HFF-Myc (cell line): ENCODE results near the gene IGF2BP3.

Experiments used
- DNase-seq: peaks from one replicate; pipeline ENCODE4 v3.0.0-alpha.2; 2011; ENCODE audit warnings: low read depth; ENCODE audit errors: extremely low read depth
- H3K4me3 ChIP-seq: replicated peaks from 2 replicates; pipeline ENCODE4 v1.5.1; 2011; ENCODE audit warnings: low read depth, mild to moderate bottlenecking, control low read depth, low read length
- CTCF ChIP-seq: IDR thresholded peaks from 2 replicates; pipeline ENCODE4 v1.5.1; 2012; ENCODE audit warnings: mild to moderate bottlenecking, low read depth, low read length, control low read depth; ENCODE audit errors: missing control alignments

Gene IGF2BP3

GRCh38 chr7:23445326-23445725 is 25.0 kb downstream of the IGF2BP3 start:
- H3K4me3 ChIP-seq = no peak overlapping the region
- DNase-seq = no peak
- TF ChIP-seq CTCF = no peak

- no peak for DNase-seq
- no peak for TF ChIP-seq CTCF
- no peak overlapping the region for H3K4me3 ChIP-seq
These were observed 26.3 kb downstream of the IGF2BP3 start for GRCh38 chr7:23443974-23444373.

GRCh38 chr7:23438171-23438570 is 32.1 kb downstream of the IGF2BP3 start:
- no peak for DNase-seq
- no peak overlapping the region for H3K4me3 ChIP-seq
- no peak for TF ChIP-seq CTCF

GRCh38 chr7:23434147-23434917 is 36.0 kb downstream of the IGF2BP3 start:
- no peak for DNase-seq
- no peak overlapping the region for H3K4me3 ChIP-seq
- TF ChIP-seq CTCF = no peak

GRCh38 chr7:23431702-23432199 is 38.5 kb downstream of the IGF2BP3 start:
- TF ChIP-seq CTCF = no peak
- no peak for DNase-seq
- no peak overlapping the region for H3K4me3 ChIP-seq

GRCh38 chr7:23430893-23431259 is 39.4 kb downstream of the IGF2BP3 start:
- no peak for DNase-seq
- no peak for TF ChIP-seq CTCF

More at GRCh38 chr7:23430893-23431259, 39.4 kb downstream of the IGF2BP3 start:
- no peak overlapping the region for H3K4me3 ChIP-seq
